Vagina (tissue), 2 donors: ENCODE data around the gene PSMB9. TPM values are rescaled to one million over a fixed set of nuclear protein-coding genes. Genes with fewer than 3 reads are reported as not detected.

ENCODE experiments used
- DNase-seq, 2 donors: peaks; one replicate each; pipeline ENCODE4 v3.0.0-alpha.2; 2017; ENCODE audit errors: extremely low spot score in 2 of 2
- H3K27ac ChIP-seq: fragments of 200-600 bp; sonication (generic); one replicate; pipeline ENCODE4 v1.5.1; 2019
- H3K27me3 ChIP-seq: fragments of 200-600 bp; sonication (generic); one replicate; pipeline ENCODE4 v1.5.1; 2019
- H3K36me3 ChIP-seq, 2 donors: fragments of 200-600 bp; sonication (generic); one replicate each; pipeline ENCODE4 v1.5.1; 2017 to 2019
- H3K4me1 ChIP-seq: fragments of 200-600 bp; sonication (generic); one replicate; pipeline ENCODE4 v1.5.1; 2019
- H3K4me3 ChIP-seq, 2 donors: fragments of 200-600 bp; sonication (generic); 1 replicate in 1 of 2; 2 replicates in 1 of 2; pipeline ENCODE4 v1.5.1; 2016 to 2019
- H3K9me3 ChIP-seq: fragments of 200-600 bp; sonication (generic); one replicate; pipeline ENCODE4 v1.5.1; 2019
- CTCF ChIP-seq, 3 experiments: fragments of 450-650 bp in 2 of 3; fragments of 200-600 bp in 1 of 3; sonication (generic) in 1 of 3; IDR thresholded peaks; one replicate each; pipeline ENCODE4 v1.5.1; 2017 to 2019; ENCODE audit warnings: antibody characterized with exemption in 3 of 3, mild to moderate bottlenecking in 2 of 3, moderate library complexity in 2 of 3
- POLR2A ChIP-seq, 2 donors: fragments of 450-650 bp; IDR thresholded peaks; one replicate each; pipeline ENCODE4 v1.6.1; 2017; ENCODE audit warnings: antibody characterized with exemption in 2 of 2, mild to moderate bottlenecking in 2 of 2, moderate library complexity in 2 of 2
- POLR2AphosphoS5 ChIP-seq, 2 donors: sonication (generic); formaldehyde crosslinking; IDR thresholded peaks; one replicate each; pipeline ENCODE4 v1.9.0; 2017; ENCODE audit warnings: antibody characterized with exemption in 2 of 2, mild to moderate bottlenecking in 2 of 2, low read depth in 1 of 2; ENCODE audit not compliant: insufficient read depth in 1 of 2
- intact Hi-C: fragments of 100-400 bp; cut with DNase I; formaldehyde crosslinking; loops from one replicate; pipeline ENCODE4 v1.15.1; 2023
- total RNA-seq: library from RNA; depleted of rRNA; stranded (reverse); fragments of >200 nt; gene quantifications from one replicate; pipeline ENCODE4 v1.2.3, GENCODE V29; 2016

The PSMB9 gene
- total RNA-seq, 1 donor from 2014 or later, result 19.6 TPM

GRCh38 chr6:32888576-32888975 lies 34.6 kb downstream of the PSMB9 start:
- Histone ChIP-seq H3K4me3 (no peak overlapping the region), H3K9me3 (no peaks in the 10 kb centered on the region), H3K27ac (no peak overlapping the region), H3K4me1 (peaks cover 24% of the 10 kb centered on the region), H3K36me3 (no peaks in the 10 kb centered on the region), H3K27me3 (no peaks in the 10 kb centered on the region)
- intact Hi-C loops, result loop anchor here (10.0 kb wide), 1 partner anchor 276 kb away; no protein-coding TSS in a partner anchor
- no peak for DNase-seq
- TF ChIP-seq CTCF (IDR thresholded peaks at IDR 0.05), result no peak
- no peak for TF ChIP-seq POLR2A (IDR thresholded peaks at IDR 0.05)
- no peak for TF ChIP-seq POLR2AphosphoS5 (IDR thresholded peaks at IDR 0.05; ENCODE audit: insufficient read depth in 1 of 2, low read depth in 1 of 2)

- no peaks in the 10 kb centered on the region for H3K27me3 ChIP-seq
- no peaks in the 10 kb centered on the region for H3K9me3 ChIP-seq
- intact Hi-C loops, result loop anchor here (10.0 kb wide), 1 partner anchor 275 kb away; no protein-coding TSS in a partner anchor
- no peak overlapping the region for H3K27ac ChIP-seq
- H3K36me3 ChIP-seq, result no peaks in the 10 kb centered on the region
- TF ChIP-seq POLR2A (IDR thresholded peaks at IDR 0.05), result no peak
- TF ChIP-seq CTCF (IDR thresholded peaks at IDR 0.05), result no peak
- no peak for DNase-seq
- peaks cover 27% of the 10 kb centered on the region for H3K4me1 ChIP-seq
- H3K4me3 ChIP-seq, result no peak overlapping the region
Measured at GRCh38 chr6:32889533-32889932, 35.5 kb downstream of the PSMB9 start.

- Histone ChIP-seq H3K4me3 (no peak overlapping the region), H3K27ac (no peak overlapping the region), H3K36me3 (no peaks in the 10 kb centered on the region), H3K4me1 (peaks cover 35% of the 10 kb centered on the region), H3K27me3 (no peaks in the 10 kb centered on the region), H3K9me3 (no peaks in the 10 kb centered on the region)
- no peak for DNase-seq
- TF ChIP-seq POLR2AphosphoS5 (IDR thresholded peaks at IDR 0.05; ENCODE audit: insufficient read depth in 1 of 2, low read depth in 1 of 2) (no peak), CTCF (IDR thresholded peaks at IDR 0.05) (no peak), POLR2A (IDR thresholded peaks at IDR 0.05) (no peak)
- intact Hi-C loops, result loop anchor here (5.0 kb wide), 1 partner anchor 81 kb away; no protein-coding TSS in a partner anchor
Measured at GRCh38 chr6:32890831-32891230, 36.8 kb downstream of the PSMB9 start.

GRCh38 chr6:32894085-32895005 lies 40.4 kb downstream of the PSMB9 start:
- H3K4me1 ChIP-seq, result peaks cover 34% of the 10 kb centered on the region
- intact Hi-C loops, result loop anchor here (5.0 kb wide), 1 partner anchor 78 kb away; no protein-coding TSS in a partner anchor
- DNase-seq, result peak in 1 of 2 donors; percentile 95

More at GRCh38 chr6:32894085-32895005, 40.4 kb downstream of the PSMB9 start:
- no peak for TF ChIP-seq CTCF (IDR thresholded peaks at IDR 0.05)
- peak; percentile 85 to 92 for TF ChIP-seq POLR2AphosphoS5 (IDR thresholded peaks at IDR 0.05; ENCODE audit: insufficient read depth in 1 of 2, low read depth in 1 of 2)
- TF ChIP-seq POLR2A (IDR thresholded peaks at IDR 0.05), result peak in 1 of 2 donors; percentile 45
- no peaks in the 10 kb centered on the region for H3K27me3 ChIP-seq
- peak overlapping the region; percentile 75 to 79 for H3K4me3 ChIP-seq
- H3K36me3 ChIP-seq, result no peaks in the 10 kb centered on the region
- peak overlapping the region; percentile 95 for H3K27ac ChIP-seq
- no peaks in the 10 kb centered on the region for H3K9me3 ChIP-seq
